Activated CD8-positive, alpha-beta T cell treated with anti-CD3 and anti-CD28 coated beads for 36 hours (primary cell): ENCODE results near the gene TAF3. TPM values are rescaled to one million over a fixed set of nuclear protein-coding genes. Genes with fewer than 3 reads are reported as not detected.

Source experiments
- ATAC-seq: fragments of 200-7000 bp; cut with Tn5 transposase; one replicate; pipeline ENCODE4 v1.10.0; 2021; ENCODE audit warnings: mild to moderate bottlenecking, moderate library complexity
- CTCF ChIA-PET: fragments of 350-600 bp; sonication (Branson Sonifier 250); formaldehyde crosslinking; loops from one replicate; lab custom pipeline; 2021; ENCODE audit warnings: antibody characterized with exemption; lab: Charles Lee
- POLR2A ChIA-PET: fragments of 350-600 bp; sonication (Branson Sonifier 250); formaldehyde crosslinking; loops from one replicate; lab custom pipeline; 2021; ENCODE audit warnings: antibody characterized with exemption; lab: Charles Lee
- DNase-seq: peaks from one replicate; pipeline ENCODE4 v3.0.0-alpha.2; 2020
- H3K27ac Mint-ChIP-seq: one replicate; pipeline ENCODE4 v1.8.0; 2021; ENCODE audit warnings: mild to moderate bottlenecking, mixed read lengths
- H3K27me3 Mint-ChIP-seq: one replicate; pipeline ENCODE4 v1.8.0; 2021; ENCODE audit warnings: mixed read lengths
- H3K36me3 Mint-ChIP-seq: one replicate; pipeline ENCODE4 v1.8.0; 2021; ENCODE audit warnings: low read depth, mixed read lengths
- H3K4me1 Mint-ChIP-seq: one replicate; pipeline ENCODE4 v1.8.0; 2021; ENCODE audit warnings: low read depth, mixed read lengths
- H3K4me3 Mint-ChIP-seq: one replicate; pipeline ENCODE4 v1.8.0; 2021; ENCODE audit warnings: mild to moderate bottlenecking, moderate library complexity, mixed read lengths
- H3K9me3 Mint-ChIP-seq: one replicate; pipeline ENCODE4 v1.8.0; 2021; ENCODE audit warnings: mixed read lengths
- CTCF ChIP-seq: fragments of 200-600 bp; IDR thresholded peaks from one replicate; pipeline ENCODE4 v1.8.0; 2022; ENCODE audit warnings: antibody characterized with exemption, mild to moderate bottlenecking
- intact Hi-C: fragments of 100-400 bp; cut with micrococcal nuclease; formaldehyde crosslinking; loops from one replicate; pipeline ENCODE4 v1.10.0; 2022
- total RNA-seq, 2 experiments: library from RNA; stranded (reverse); gene quantifications; one replicate each; pipeline ENCODE4 v1.2.3, GENCODE V29; 2021

The TAF3 gene
- total RNA-seq, 2 experiments from 2014 or later = 12.5 to 12.7 TPM

GRCh38 chr10:7928536-7928935 lies 110.2 kb downstream of the TAF3 start:
- intact Hi-C loops = no loop called here

GRCh38 chr10:7932301-7933036 lies 114.2 kb downstream of the TAF3 start:
- Mint-ChIP-seq H3K27me3 (no peaks in the 10 kb centered on the region), H3K36me3 (peaks cover 23% of the 10 kb centered on the region), H3K27ac (no peak overlapping the region), H3K4me1 (no peaks in the 10 kb centered on the region), H3K9me3 (peaks cover 13% of the 10 kb centered on the region), H3K4me3 (no peak overlapping the region)
- POLR2A ChIA-PET = no interaction called here
- intact Hi-C loops = no loop called here
- DNase-seq = no peak
- CTCF ChIA-PET = no interaction called here
- ATAC-seq = no peak
- no peak for TF ChIP-seq CTCF

More at GRCh38 chr10:7928536-7928935, 110.2 kb downstream of the TAF3 start:
- ChIA-PET CTCF (interaction anchor here (1.0 kb wide), 1 partner anchor 23 kb away, joined by 3 read pairs; no protein-coding TSS in a partner anchor), POLR2A (no interaction called here)
- Mint-ChIP-seq H3K4me3 (no peak overlapping the region), H3K9me3 (no peaks in the 10 kb centered on the region), H3K27me3 (no peaks in the 10 kb centered on the region), H3K36me3 (peaks cover 2% of the 10 kb centered on the region), H3K4me1 (peaks cover 6% of the 10 kb centered on the region), H3K27ac (no peak overlapping the region)
- TF ChIP-seq CTCF = no peak
- DNase-seq (no peak), ATAC-seq (no peak)

GRCh38 chr10:7933262-7933661 lies 115.0 kb downstream of the TAF3 start:
- ATAC-seq (no peak), DNase-seq (no peak)
- Mint-ChIP-seq H3K9me3 (peaks cover 18% of the 10 kb centered on the region), H3K4me1 (peaks cover 4% of the 10 kb centered on the region), H3K27me3 (no peaks in the 10 kb centered on the region), H3K4me3 (no peak overlapping the region), H3K27ac (no peak overlapping the region), H3K36me3 (peaks cover 29% of the 10 kb centered on the region)
- intact Hi-C loops = no loop called here
- no peak for TF ChIP-seq CTCF
- ChIA-PET POLR2A (no interaction called here), CTCF (no interaction called here)

GRCh38 chr10:7933757-7934156 lies 115.5 kb downstream of the TAF3 start:
- Mint-ChIP-seq H3K36me3 (peaks cover 32% of the 10 kb centered on the region), H3K4me3 (no peak overlapping the region), H3K4me1 (peaks cover 7% of the 10 kb centered on the region), H3K9me3 (peaks cover 23% of the 10 kb centered on the region), H3K27me3 (no peaks in the 10 kb centered on the region), H3K27ac (no peak overlapping the region)
- no peak for ATAC-seq
- no peak for DNase-seq
- intact Hi-C loops = no loop called here
- no peak for TF ChIP-seq CTCF
- CTCF ChIA-PET = no interaction called here
- POLR2A ChIA-PET = no interaction called here

- Mint-ChIP-seq H3K27ac (no peak overlapping the region), H3K27me3 (no peaks in the 10 kb centered on the region), H3K4me1 (peaks cover 11% of the 10 kb centered on the region), H3K9me3 (peaks cover 29% of the 10 kb centered on the region), H3K36me3 (peaks cover 35% of the 10 kb centered on the region), H3K4me3 (no peak overlapping the region)
- no peak for DNase-seq
- ChIA-PET POLR2A (no interaction called here), CTCF (no interaction called here)
- TF ChIP-seq CTCF = no peak
- intact Hi-C loops = no loop called here
- ATAC-seq = no peak
Observed at GRCh38 chr10:7937315-7937945, 119.1 kb downstream of the TAF3 start.
